ENCODE measurements around the gene ADGRV1. TPM values are rescaled to one million over a fixed set of nuclear protein-coding genes. Genes with fewer than 3 reads are reported as not detected.

Gene ADGRV1
- total and polyA plus RNA-seq, 9 of the 15 experiments (the other 6 are each of a cell fraction or from before 2014, with no cell fraction given), result 21.7 to 156 (median 58.2) TPM

- TF ChIP-seq CAMTA2 (CRISPR knock-in tag; conservative IDR thresholded peaks at IDR 0.05) (no peak), C11orf30 (IDR thresholded peaks at IDR 0.05; ENCODE audit: low read depth) (0 out of 2 replicates have a peak, but pooled peaks have one; percentile 15), SNRNP70 (optimal IDR thresholded peaks at IDR 0.05; ENCODE audit: low read depth, low read length) (no peak), HNRNPK (IDR thresholded peaks at IDR 0.05; ENCODE audit: low read depth, low read length, poor library complexity, severe bottlenecking) (no peak), TAF9B (IDR thresholded peaks at IDR 0.05; ENCODE audit: partially characterized antibody) (peak; percentile 76), E4F1 (CRISPR knock-in tag; IDR thresholded peaks at IDR 0.05; ENCODE audit: borderline replicate concordance) (no peak), CREB3 (tag; conservative IDR thresholded peaks at IDR 0.05; ENCODE audit: low read depth) (no peak), KDM4B (IDR thresholded peaks at IDR 0.05; ENCODE audit: borderline replicate concordance in 2 of 2, low read depth in 1 of 2) (no peak), LARP7 (IDR thresholded peaks at IDR 0.05) (0 out of 2 replicates have a peak, but pooled peaks have one; percentile 48), ZKSCAN1 (IDR thresholded peaks at IDR 0.05; ENCODE audit: low read depth, low read length) (peak; percentile 69), RAD51 (IDR thresholded peaks at IDR 0.05; ENCODE audit: borderline replicate concordance, low read depth) (no peak), ARNT (IDR thresholded peaks at IDR 0.05) (no peak), ZNF12 (CRISPR knock-in tag; IDR thresholded peaks at IDR 0.05) (no peak), U2AF2 (optimal IDR thresholded peaks at IDR 0.05; ENCODE audit: low read depth, low read length) (no peak), ZNF146 (CRISPR knock-in tag; IDR thresholded peaks at IDR 0.05; ENCODE audit: unreplicated experiment) (no peak), CC2D1A (IDR thresholded peaks at IDR 0.05) (no peak), NR1H2 (CRISPR knock-in tag; IDR thresholded peaks at IDR 0.05) (no peak), ZSCAN29 (IDR thresholded peaks at IDR 0.05) (no peak), ZFP1 (CRISPR knock-in tag; IDR thresholded peaks at IDR 0.05) (no peak), EWSR1 (IDR thresholded peaks at IDR 0.05; ENCODE audit: borderline replicate concordance, low read depth, partially characterized antibody) (no peak), STAT5A (IDR thresholded peaks at IDR 0.05; ENCODE audit: borderline replicate concordance, low read length) (no peak), RBM15 (IDR thresholded peaks at IDR 0.05; ENCODE audit: insufficient read depth, low read length) (no peak), PHF8 (IDR thresholded peaks at IDR 0.05; ENCODE audit: borderline replicate concordance, low read length) (peak; percentile 98), ARID2 (IDR thresholded peaks at IDR 0.05) (no peak), ELF4 (CRISPR knock-in tag; IDR thresholded peaks at IDR 0.05) (no peak; the same call in 1 of the 2 replicates)
- TF ChIP-seq, protein P1, sequence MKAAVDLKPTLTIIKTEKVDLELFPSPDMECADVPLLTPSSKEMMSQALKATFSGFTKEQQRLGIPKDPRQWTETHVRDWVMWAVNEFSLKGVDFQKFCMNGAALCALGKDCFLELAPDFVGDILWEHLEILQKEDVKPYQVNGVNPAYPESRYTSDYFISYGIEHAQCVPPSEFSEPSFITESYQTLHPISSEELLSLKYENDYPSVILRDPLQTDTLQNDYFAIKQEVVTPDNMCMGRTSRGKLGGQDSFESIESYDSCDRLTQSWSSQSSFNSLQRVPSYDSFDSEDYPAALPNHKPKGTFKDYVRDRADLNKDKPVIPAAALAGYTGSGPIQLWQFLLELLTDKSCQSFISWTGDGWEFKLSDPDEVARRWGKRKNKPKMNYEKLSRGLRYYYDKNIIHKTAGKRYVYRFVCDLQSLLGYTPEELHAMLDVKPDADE (conservative IDR thresholded peaks at IDR 0.05; ENCODE audit: control insufficient read depth, low read depth, low read length), result peak; percentile 46; the same call in 1 of the 2 replicates
Observed at GRCh38 chr5:90529194-90529938, 29.2 kb upstream of the ADGRV1 start, which contains the start of gene LYSMD3 (continued).

Data from K562 (cell line).